ENCODE data around the gene KIAA1671. TPM values are rescaled to one million over a fixed set of nuclear protein-coding genes. Genes with fewer than 3 reads are reported as not detected.

Gene KIAA1671
- total RNA-seq, 2 donors from 2014 or later = 16.8 to 21.7 TPM

DNA sequence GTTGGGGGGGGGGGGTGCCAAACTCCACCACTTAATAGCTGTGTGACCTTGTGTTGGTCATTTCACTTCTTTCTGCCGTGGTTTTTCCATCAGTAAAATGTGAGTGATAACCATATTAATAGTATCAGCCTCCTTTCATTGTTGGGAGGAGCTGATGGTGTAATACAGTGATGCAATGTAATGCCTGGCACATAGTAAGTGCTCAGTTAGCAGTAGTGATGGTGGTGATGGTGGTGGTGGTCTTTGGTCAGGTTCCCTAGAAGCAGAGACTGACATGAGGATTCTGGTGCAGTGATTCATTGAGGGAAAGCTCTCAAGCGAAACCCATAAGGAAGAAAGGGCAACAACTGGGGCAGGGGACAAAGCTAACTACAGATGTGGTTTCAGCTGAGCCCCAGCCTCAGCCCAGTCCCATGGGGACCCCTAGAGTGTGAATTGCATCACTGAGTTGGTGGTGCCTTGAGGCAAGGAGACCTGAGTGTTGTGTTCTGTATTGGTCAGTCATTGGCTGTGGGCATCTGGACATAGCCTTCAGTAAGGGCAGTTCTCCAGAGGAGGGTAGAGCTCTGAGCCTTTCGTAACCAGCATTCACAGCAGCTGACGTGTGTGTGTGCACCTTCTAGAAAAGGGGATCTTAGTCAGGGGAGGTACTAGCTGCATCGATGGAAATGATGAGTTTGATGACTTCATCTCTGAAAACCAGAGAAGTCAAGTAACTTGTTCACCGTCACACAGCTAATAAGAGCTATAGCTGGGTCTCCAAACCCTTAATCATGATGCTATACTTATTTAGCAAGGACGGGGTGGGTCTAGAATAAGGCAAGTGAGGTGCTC lies 153.5 kb downstream of the KIAA1671 start:
- TF ChIP-seq, protein P1, sequence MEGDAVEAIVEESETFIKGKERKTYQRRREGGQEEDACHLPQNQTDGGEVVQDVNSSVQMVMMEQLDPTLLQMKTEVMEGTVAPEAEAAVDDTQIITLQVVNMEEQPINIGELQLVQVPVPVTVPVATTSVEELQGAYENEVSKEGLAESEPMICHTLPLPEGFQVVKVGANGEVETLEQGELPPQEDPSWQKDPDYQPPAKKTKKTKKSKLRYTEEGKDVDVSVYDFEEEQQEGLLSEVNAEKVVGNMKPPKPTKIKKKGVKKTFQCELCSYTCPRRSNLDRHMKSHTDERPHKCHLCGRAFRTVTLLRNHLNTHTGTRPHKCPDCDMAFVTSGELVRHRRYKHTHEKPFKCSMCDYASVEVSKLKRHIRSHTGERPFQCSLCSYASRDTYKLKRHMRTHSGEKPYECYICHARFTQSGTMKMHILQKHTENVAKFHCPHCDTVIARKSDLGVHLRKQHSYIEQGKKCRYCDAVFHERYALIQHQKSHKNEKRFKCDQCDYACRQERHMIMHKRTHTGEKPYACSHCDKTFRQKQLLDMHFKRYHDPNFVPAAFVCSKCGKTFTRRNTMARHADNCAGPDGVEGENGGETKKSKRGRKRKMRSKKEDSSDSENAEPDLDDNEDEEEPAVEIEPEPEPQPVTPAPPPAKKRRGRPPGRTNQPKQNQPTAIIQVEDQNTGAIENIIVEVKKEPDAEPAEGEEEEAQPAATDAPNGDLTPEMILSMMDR (IDR thresholded peaks at IDR 0.05) = no peak
- no peaks in the 10 kb centered on the region for H3K36me3 ChIP-seq
- no peaks in the 10 kb centered on the region for H3K27me3 ChIP-seq
- no peak for DNase-seq (ENCODE audit: low spot score)
- H3K27ac ChIP-seq = no peak overlapping the region
- H3K4me1 ChIP-seq = peaks cover 0 to 9% of the 10 kb centered on the region in 2 donors
- peaks cover 0 to 5% of the 10 kb centered on the region in 2 donors for H3K9me3 ChIP-seq
- no peak overlapping the region for H3K4me3 ChIP-seq

DNA sequence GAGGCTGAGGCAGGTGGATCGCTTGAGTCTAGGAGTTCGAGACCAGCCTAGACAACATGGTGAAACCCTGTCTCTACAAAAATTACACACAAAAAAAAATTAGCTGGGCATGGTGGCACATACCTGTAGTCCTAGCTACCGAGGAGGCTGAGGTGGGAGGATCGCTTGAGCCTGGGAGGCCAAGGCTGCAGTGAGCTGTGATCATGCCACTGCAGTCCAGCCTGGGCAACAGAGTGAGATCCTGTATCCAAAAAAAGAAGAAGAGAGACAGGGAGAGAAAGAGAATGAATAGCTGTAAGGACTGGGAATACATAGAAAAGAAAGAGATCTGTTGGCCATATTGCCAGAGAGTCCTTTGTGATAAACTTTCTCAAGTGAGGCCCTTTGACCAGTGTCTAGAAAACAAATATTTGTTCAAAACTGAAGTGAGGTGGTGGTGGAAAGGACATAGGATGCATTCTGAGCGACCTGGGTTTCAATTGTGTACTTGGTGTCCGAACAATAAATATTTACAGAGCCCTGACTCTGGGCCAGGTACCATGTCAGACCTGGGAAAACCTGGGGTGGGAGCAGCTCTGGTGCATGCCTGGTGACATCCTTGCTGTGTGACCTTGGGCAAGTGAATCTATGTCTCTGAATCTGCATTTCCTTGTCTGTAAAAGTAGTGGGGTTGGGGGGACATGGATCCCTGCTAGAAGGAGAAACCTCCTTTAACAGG lies 157.5 kb downstream of the KIAA1671 start:
- H3K4me3 ChIP-seq = no peak overlapping the region

DNA sequence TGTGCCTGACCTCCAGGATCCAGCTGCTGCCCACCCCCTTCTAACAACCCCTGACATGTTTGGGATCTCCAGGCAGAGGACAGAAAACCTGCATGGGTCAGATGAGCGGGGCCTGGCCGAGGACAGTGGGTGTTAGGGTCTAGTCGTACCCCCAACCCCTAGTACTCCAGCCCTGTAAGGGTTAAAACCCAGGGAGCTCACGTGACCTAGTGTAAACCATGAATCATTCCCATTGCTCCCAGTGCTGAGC lies 158.0 kb downstream of the KIAA1671 start:
- Histone ChIP-seq H3K36me3 (no peaks in the 10 kb centered on the region), H3K4me1 (peaks cover 0 to 43% of the 10 kb centered on the region in 2 donors), H3K9me3 (peaks cover 0 to 5% of the 10 kb centered on the region in 2 donors), H3K27ac (peak overlapping the region; percentile 52 to 77), H3K4me3 (peak overlapping the region; percentile 47 to 58), H3K27me3 (no peaks in the 10 kb centered on the region)
- DNase-seq (ENCODE audit: low spot score) = no peak
- TF ChIP-seq, protein P1 (IDR thresholded peaks at IDR 0.05) = no peak

More for the DNA sequence above, 157.5 kb downstream of the KIAA1671 start:
- TF ChIP-seq, protein P1 (IDR thresholded peaks at IDR 0.05) = no peak
- no peaks in the 10 kb centered on the region for H3K27me3 ChIP-seq
- peak overlapping the region; percentile 52 to 77 for H3K27ac ChIP-seq
- peaks cover 0 to 5% of the 10 kb centered on the region in 2 donors for H3K9me3 ChIP-seq
- H3K36me3 ChIP-seq = no peaks in the 10 kb centered on the region
- DNase-seq (ENCODE audit: low spot score) = no peak
- H3K4me1 ChIP-seq = peaks cover 0 to 43% of the 10 kb centered on the region in 2 donors

DNA sequence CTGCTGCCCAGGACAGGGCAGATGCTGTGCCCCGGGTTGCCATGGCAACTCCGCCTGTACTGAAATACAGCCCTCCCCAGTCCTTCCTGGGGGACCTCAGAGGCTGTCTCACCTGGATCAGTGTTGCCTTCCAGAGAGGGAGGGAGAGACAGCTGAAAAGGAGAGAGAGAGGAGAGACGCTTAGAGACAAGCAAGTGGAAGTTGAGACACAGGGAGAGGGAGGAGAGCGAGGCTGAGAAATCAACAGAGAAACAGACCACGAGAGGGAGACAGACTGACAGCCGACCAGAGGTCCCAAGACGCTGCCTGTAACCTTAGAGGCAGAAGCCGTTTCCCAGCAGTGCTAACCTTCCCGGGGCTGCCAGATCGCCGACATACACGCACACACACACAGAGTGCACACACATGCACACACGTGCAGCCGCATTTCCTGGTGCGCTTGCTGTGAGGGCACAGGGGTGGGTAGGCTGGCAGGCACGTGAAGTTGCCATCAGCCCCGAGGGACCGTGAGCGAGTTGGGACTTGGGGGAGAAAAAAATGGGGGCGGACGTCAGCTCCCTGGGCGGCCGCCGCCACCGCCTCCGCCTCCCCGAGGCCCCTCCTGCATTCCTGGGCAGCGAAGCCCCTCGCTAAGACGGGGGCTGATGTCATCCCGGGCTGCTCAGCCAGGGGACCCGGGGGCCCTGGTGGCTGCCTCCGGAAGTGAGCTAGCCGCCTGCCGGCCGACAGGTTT lies 158.5 kb downstream of the KIAA1671 start:
- Histone ChIP-seq H3K4me3 (peak overlapping the region; percentile 47 to 58), H3K36me3 (no peaks in the 10 kb centered on the region), H3K27me3 (no peaks in the 10 kb centered on the region), H3K9me3 (peaks cover 0 to 5% of the 10 kb centered on the region in 2 donors), H3K27ac (peak overlapping the region; percentile 52 to 77), H3K4me1 (peaks cover 0 to 43% of the 10 kb centered on the region in 2 donors)
- TF ChIP-seq, protein P1 (IDR thresholded peaks at IDR 0.05) = peak in 1 of 2 donors; percentile 67
- peak; percentile 69 for DNase-seq (ENCODE audit: low spot score)

DNA sequence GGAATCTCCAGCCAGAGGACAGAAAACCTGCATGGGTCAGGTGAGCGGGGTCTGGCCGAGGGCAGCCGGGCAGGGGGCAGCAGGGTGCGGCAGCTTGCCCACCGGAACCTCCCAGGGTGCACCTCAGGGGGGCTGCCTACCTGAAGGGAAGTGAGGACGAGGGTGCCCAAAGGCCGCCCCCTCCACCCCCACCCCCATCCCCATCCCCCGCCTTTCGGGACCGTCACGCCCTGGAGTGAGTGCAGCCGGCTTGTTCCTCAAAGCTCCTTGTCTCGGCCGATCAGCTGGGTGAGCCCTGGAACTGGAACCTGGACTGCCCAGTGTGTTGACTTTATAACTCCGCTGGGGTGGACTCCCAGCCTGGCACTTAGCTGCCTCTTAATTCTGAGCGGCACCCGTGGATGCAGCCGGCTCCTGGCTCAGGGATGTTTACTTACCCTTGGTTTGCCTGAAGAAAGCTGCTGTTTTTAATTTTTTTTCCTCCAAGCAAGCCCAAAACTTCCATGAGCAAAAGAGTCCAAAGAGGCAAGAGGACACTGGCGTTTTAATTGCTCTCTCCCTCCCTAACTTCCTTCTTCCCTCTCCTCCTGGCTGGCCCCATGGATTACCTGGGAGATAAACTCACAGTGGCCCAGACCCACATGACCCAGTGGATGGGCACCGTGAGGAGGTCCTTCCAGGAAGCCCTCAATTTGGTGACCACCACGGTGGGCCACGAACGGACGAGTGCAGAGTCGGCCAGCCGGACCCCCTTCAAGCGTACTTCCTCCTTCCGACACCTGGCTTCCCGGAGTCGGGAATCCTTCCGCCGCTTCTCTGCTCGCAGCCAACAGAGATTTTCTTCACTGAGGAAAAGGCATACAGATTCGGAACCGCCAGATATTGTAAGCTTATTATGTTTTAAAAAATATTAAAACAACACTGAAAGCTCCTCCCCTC lies 159.3 kb downstream of the KIAA1671 start:
- Histone ChIP-seq H3K4me3 (peak overlapping the region; percentile 47 to 58), H3K9me3 (peaks cover 0 to 5% of the 10 kb centered on the region in 2 donors), H3K27ac (peak overlapping the region; percentile 52 to 77), H3K36me3 (no peaks in the 10 kb centered on the region), H3K27me3 (no peaks in the 10 kb centered on the region), H3K4me1 (peaks cover 0 to 43% of the 10 kb centered on the region in 2 donors)
- DNase-seq (ENCODE audit: low spot score) = peak; percentile 69
- TF ChIP-seq, protein P1 (IDR thresholded peaks at IDR 0.05) = no peak
